Measurements from ENCODE around the gene INPP5K. TPM values are rescaled to one million over a fixed set of nuclear protein-coding genes. Genes with fewer than 3 reads are reported as not detected.

The INPP5K gene
- total and polyA plus RNA-seq, 12 donors: 11.1 to 91.6 (median 36.2) TPM

DNA sequence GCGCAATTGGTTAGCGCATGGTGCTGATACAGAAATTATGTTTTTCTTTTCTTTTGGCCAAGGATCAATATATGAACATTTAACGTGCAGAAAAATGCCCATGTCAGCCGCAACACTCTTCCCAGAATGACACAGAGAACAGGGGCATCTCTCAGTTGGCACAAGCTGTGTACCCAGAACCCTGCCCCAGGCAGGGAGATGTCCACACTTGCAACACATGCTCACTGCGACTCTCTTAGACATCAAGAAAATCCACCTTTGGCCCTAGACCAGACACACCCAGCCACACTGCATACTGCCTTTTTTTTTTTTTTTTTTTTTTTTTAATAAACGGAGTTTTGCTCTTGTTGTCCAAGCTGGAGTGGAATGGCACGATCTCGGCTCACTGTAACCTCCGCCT lies 29.2 kb upstream of the INPP5K start:
- Histone ChIP-seq H3K27ac (no peak overlapping the region), H3K9me3 (replicated peaks in 1 of 3) (no peaks in the 10 kb centered on the region), H3K27me3 (no peaks in the 10 kb centered on the region), H3K4me1 (replicated peaks in 1 of 2) (no peaks in the 10 kb centered on the region), H3K36me3 (replicated peaks in 1 of 2) (peaks cover 0 to 73% of the 10 kb centered on the region in 2 donors), H3K4me3 (no peak overlapping the region)
- no peak for DNase-seq
- 84 to 98% (median 89%) methylated on average over 9 of the region's 9 CpGs for WGBS, 4 donors
- intact Hi-C loops (cut with DNase I): no loop called here
- TF ChIP-seq, protein P1, sequence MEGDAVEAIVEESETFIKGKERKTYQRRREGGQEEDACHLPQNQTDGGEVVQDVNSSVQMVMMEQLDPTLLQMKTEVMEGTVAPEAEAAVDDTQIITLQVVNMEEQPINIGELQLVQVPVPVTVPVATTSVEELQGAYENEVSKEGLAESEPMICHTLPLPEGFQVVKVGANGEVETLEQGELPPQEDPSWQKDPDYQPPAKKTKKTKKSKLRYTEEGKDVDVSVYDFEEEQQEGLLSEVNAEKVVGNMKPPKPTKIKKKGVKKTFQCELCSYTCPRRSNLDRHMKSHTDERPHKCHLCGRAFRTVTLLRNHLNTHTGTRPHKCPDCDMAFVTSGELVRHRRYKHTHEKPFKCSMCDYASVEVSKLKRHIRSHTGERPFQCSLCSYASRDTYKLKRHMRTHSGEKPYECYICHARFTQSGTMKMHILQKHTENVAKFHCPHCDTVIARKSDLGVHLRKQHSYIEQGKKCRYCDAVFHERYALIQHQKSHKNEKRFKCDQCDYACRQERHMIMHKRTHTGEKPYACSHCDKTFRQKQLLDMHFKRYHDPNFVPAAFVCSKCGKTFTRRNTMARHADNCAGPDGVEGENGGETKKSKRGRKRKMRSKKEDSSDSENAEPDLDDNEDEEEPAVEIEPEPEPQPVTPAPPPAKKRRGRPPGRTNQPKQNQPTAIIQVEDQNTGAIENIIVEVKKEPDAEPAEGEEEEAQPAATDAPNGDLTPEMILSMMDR (IDR thresholded peaks at IDR 0.05): no peak
- TF ChIP-seq POLR2A (IDR thresholded peaks at IDR 0.05): no peak

DNA sequence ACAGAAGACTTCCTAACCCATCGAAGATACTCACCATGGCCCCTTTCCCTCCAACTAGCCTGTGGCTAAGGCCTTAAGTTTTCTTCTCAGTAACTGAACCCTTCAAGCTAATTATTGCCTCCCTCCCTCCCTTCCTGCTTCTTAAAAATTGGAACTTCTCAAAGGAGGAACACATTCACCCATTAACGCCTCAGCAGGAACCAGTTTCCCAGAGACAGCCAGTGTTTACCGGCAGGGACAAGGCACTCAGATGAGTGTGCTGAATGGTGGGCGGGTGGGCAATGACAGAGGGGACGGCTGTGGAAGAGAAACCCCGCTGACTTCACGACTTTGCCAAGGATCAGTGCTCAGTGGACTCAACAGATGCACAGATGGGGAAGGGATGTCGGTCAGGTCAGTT lies 25.9 kb upstream of the INPP5K start:
- Histone ChIP-seq H3K36me3 (replicated peaks in 1 of 2) (peaks cover 0 to 68% of the 10 kb centered on the region in 2 donors), H3K27ac (no peak overlapping the region), H3K9me3 (replicated peaks in 1 of 3) (no peaks in the 10 kb centered on the region), H3K4me1 (replicated peaks in 1 of 2) (no peaks in the 10 kb centered on the region), H3K27me3 (no peaks in the 10 kb centered on the region), H3K4me3 (no peak overlapping the region)
- intact Hi-C loops (cut with DNase I): no loop called here
- no peak for DNase-seq
- 85 to 93% (median 89%) methylated on average over 8 of the region's 8 CpGs for WGBS, 4 donors
- no peak for TF ChIP-seq POLR2A (IDR thresholded peaks at IDR 0.05)
- TF ChIP-seq, protein P1 (IDR thresholded peaks at IDR 0.05): no peak

DNA sequence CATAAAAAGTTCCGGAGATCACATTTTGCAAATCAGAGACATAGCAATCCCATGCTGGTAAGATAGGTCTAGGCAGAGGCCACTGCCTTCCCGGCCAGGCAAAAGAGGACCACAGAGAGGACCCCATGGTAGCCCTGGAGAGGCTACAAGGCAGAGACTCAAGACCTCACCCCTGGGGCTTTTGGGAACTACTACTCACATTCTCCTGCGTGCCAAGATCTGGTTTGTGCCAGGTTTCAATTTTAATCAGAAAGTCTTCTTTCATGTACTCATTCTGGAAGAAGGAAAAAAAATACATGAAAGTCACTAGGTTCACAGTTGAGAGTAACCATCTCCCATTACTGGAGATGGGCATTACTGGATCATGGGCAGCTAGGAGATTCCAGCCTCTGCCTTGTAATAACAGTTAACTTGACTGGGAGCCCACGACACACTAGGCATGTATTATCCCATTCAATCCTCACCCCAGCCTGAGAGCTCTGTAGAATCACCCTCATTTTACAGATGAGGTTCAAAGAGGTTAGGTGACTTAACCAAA lies 25.0 kb upstream of the INPP5K start:
- TF ChIP-seq, protein P1 (IDR thresholded peaks at IDR 0.05): no peak
- no peak for TF ChIP-seq POLR2A (IDR thresholded peaks at IDR 0.05)
- peaks cover 0 to 64% of the 10 kb centered on the region in 2 donors for H3K36me3 ChIP-seq (replicated peaks in 1 of 2)
- H3K27ac ChIP-seq: no peak overlapping the region
- no peak overlapping the region for H3K4me3 ChIP-seq
- H3K4me1 ChIP-seq (replicated peaks in 1 of 2): no peaks in the 10 kb centered on the region
- no peaks in the 10 kb centered on the region for H3K9me3 ChIP-seq (replicated peaks in 1 of 3)
- DNase-seq: no peak
- intact Hi-C loops (cut with DNase I): no loop called here
- no peaks in the 10 kb centered on the region for H3K27me3 ChIP-seq
- 88 to 96% (median 95%) methylated on average over 4 of the region's 4 CpGs for WGBS, 4 donors

DNA sequence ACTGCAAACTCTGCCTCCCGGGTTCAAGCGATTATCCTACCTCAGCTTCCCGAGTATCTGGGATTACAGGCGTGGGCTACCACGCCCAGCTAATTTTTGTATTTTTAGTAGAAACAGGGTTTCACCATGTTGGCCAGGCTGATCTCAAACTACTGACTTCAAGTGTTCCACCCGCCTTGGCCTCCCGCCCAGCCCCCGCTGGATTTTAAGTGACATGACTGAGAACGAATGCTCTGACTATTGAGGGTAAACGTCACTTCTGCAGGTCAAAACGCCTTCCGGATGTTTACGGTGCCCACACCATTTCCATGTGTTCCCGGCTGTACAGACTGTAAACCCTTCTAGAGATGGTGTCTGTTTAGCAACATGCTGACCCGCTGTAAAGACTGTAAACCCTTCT lies 23.4 kb upstream of the INPP5K start:
- DNase-seq: no peak
- WGBS, 4 donors: 87 to 96% (median 90%) methylated on average over 12 to 15 of the region's 15 CpGs
- Histone ChIP-seq H3K27ac (no peak overlapping the region), H3K4me3 (no peak overlapping the region), H3K27me3 (no peaks in the 10 kb centered on the region), H3K4me1 (replicated peaks in 1 of 2) (no peaks in the 10 kb centered on the region), H3K36me3 (replicated peaks in 1 of 2) (peaks cover 0 to 65% of the 10 kb centered on the region in 2 donors), H3K9me3 (replicated peaks in 1 of 3) (no peaks in the 10 kb centered on the region)
- intact Hi-C loops (cut with DNase I): no loop called here
- no peak for TF ChIP-seq POLR2A (IDR thresholded peaks at IDR 0.05)
- TF ChIP-seq, protein P1 (IDR thresholded peaks at IDR 0.05): no peak
